Measurements from ENCODE around the gene HEG1. TPM values are rescaled to one million over a fixed set of nuclear protein-coding genes. Genes with fewer than 3 reads are reported as not detected.

HEG1 gene
- total and polyA plus RNA-seq, 2 of the 8 experiments (the other 6 are each of a cell fraction or from before 2014, with no cell fraction given): 5.3 to 9.7 TPM

DNA sequence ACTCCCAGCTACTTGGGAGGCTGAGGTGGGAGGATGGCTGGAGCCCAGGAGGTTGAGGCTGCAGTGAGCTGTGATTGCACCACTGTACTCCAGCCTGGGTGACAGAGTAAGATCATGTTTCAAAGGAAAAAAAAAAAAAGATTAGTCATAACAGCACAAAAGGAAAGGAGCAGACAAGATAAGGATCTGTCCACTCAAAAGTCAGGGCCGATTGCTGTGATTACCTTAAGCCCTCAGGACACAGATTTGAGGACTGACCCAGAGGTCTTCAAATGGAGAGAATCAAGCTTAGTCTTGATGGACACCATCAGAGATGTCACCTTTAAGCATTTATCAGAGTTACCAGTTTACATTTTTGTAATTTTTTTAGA lies 23.9 kb upstream of the HEG1 start:
- Histone ChIP-seq H3K4me1 (replicated peaks in 1 of 4; ENCODE audit: control insufficient read depth in 3 of 4, insufficient read depth in 4 of 4, low read length in 3 of 4) (peaks cover 0 to 6% (median 3%) of the 10 kb centered on the region in 4 experiments; a peak in 5 of 7 replicates), H3K14ac (ENCODE audit: insufficient read length) (no peak overlapping the region), H3K27me3 (replicated peaks in 1 of 4; ENCODE audit: control insufficient read depth in 3 of 4, extremely low read depth in 1 of 4, insufficient read depth in 3 of 4, low read length in 3 of 4) (no peaks in the 10 kb centered on the region), H2BK120ac (replicated peaks; ENCODE audit: low read depth, low read length) (no peak overlapping the region), H2AK5ac (ENCODE audit: low read depth, low read length) (no peak overlapping the region), H4K5ac (ENCODE audit: insufficient read length, low read depth, low read length) (no peak overlapping the region), H3K4ac (replicated peaks; ENCODE audit: insufficient read length, low read depth, low read length) (no peak overlapping the region), H2BK20ac (ENCODE audit: low read length) (no peak overlapping the region), H3K23me2 (ENCODE audit: low read depth, low read length) (no peaks in the 10 kb centered on the region; the same call in 1 of the 2 replicates), H3K27ac (ENCODE audit: low read depth, low read length) (no peak overlapping the region), H3K4me2 (ENCODE audit: insufficient read depth in 1 of 2, low read depth in 2 of 2, low read length in 2 of 2) (no peak overlapping the region), H3K9ac (replicated peaks in 1 of 4; ENCODE audit: extremely low read depth in 1 of 4, low read depth in 3 of 4, low read length in 3 of 4) (no peak overlapping the region), H4K8ac (ENCODE audit: extremely low read depth, insufficient read depth, low read length) (no peak overlapping the region), H3K9me3 (ENCODE audit: insufficient read depth in 2 of 2, low read depth in 1 of 2, low read length in 1 of 2) (no peaks in the 10 kb centered on the region), H3K79me2 (ENCODE audit: control insufficient read depth in 1 of 2, insufficient read depth in 2 of 2, low read length in 2 of 2) (no peaks in the 10 kb centered on the region), H4K20me1 (replicated peaks in 1 of 2; ENCODE audit: control insufficient read depth in 1 of 2, insufficient read depth in 2 of 2, low read length in 2 of 2) (no peaks in the 10 kb centered on the region), H3K56ac (replicated peaks; ENCODE audit: insufficient read length, low read depth, low read length) (no peak overlapping the region), H2AFZ (ENCODE audit: low read length) (no peak overlapping the region), H2BK12ac (ENCODE audit: low read depth, low read length) (no peak overlapping the region), H3K18ac (ENCODE audit: extremely low read depth, low read length) (no peak overlapping the region), H3K4me3 (ENCODE audit: extremely low read depth in 1 of 4, insufficient read depth in 2 of 4, low read depth in 3 of 4, low read length in 4 of 4) (no peak overlapping the region), H3K79me1 (ENCODE audit: low read depth, low read length) (no peaks in the 10 kb centered on the region), H3K23ac (ENCODE audit: insufficient read length) (no peak overlapping the region), H2BK15ac (ENCODE audit: low read length) (no peak overlapping the region), H2BK5ac (ENCODE audit: low read depth, low read length) (no peak overlapping the region), H4K91ac (replicated peaks; ENCODE audit: insufficient read length, low read length) (no peak overlapping the region), H3K36me3 (ENCODE audit: control insufficient read depth in 2 of 4, insufficient read depth in 4 of 4, low read length in 3 of 4) (peaks cover 0 to 7% (median 1%) of the 10 kb centered on the region in 4 experiments; a peak in 3 of 8 replicates)
- ChIA-PET CTCF (ENCODE audit: partially characterized antibody) (interaction anchor here (0.6 to 1.0 kb wide), 3 partner anchors 86 to 507 kb away, joined by 3 read pairs; no protein-coding TSS in a partner anchor), POLR2A (ENCODE audit: partially characterized antibody) (no interaction called here)
- FAIRE-seq (no peak), DNase-seq (ENCODE audit: low read depth in 1 of 2, low spot score in 2 of 2) (no peak)
- WGBS, 2 experiments (ENCODE audit: extremely low coverage in 1 of 2, insufficient coverage in 1 of 2, insufficient read length in 1 of 2, insufficient replicate concordance in 2 of 2, low coverage in 1 of 2, low lambda C conversion rate in 2 of 2, missing lambda C conversion rate in 1 of 2): 94% methylated on average over 1 of the region's 1 CpG; no CpG with 5 or more reads in 1 of the 2 experiments
- TF ChIP-seq SIRT6 (IDR thresholded peaks at IDR 0.05; ENCODE audit: low read length): no peak
- TF ChIP-seq ZNF274 (IDR thresholded peaks at IDR 0.05; ENCODE audit: borderline replicate concordance, extremely low read depth, low read length): no peak
- TF ChIP-seq RFX5 (IDR thresholded peaks at IDR 0.05; ENCODE audit: borderline replicate concordance, low read depth, low read length): no peak
- TF ChIP-seq JUN (IDR thresholded peaks at IDR 0.05; ENCODE audit: low read depth, low read length): no peak
- no peak for TF ChIP-seq JUND (IDR thresholded peaks at IDR 0.05; ENCODE audit: low read length)
- TF ChIP-seq CHD2 (IDR thresholded peaks at IDR 0.05; ENCODE audit: low read length): no peak
- TF ChIP-seq HDAC2 (IDR thresholded peaks at IDR 0.05; ENCODE audit: borderline replicate concordance in 1 of 2, low read depth in 2 of 2, low read length in 2 of 2): no peak

Data from H1 (cell line).